ENCODE results near the gene SLC45A1.

Gene SLC45A1

DNA sequence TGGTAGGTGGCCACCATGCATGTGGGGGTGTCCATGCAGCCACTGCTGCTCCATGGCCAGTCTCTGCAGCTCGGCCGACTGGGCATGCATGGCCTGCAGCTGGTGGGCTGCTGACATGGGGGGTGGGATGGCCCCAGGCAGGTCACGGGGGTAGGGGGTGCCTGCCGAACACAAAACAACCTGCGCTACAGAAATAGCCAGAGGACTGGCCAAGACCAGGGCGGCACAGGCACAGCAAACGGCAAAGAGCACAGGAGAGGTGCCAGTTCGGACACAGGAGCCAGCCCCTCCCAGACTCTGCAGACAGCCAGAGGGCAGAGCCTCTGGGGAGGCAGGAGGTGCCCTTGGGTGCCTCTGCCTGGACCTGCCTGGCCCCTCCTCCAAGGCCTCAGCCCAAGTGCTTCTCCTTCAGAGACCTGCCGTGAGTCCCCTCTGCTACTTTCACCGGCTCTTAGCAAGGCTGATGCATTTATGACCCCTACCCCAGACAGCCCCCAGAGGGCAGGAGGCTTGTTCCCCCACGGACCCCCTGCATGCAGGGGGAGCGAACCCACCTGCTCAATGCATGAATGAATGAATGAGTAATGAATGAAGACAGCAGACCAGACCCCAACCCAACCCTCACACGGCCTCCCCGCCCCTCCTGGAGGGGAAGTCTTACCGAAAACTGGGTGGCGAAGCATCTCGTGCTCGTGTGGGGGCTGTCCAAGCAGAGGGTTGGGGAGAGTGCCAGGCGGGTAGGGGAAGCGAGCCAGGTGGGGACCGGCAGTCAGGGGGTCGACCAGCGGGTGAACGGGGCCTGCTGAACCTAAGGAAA, 37.7 kb downstream of the SLC45A1 start:
- ATAC-seq (no peak), DNase-seq (no peak)

DNA sequence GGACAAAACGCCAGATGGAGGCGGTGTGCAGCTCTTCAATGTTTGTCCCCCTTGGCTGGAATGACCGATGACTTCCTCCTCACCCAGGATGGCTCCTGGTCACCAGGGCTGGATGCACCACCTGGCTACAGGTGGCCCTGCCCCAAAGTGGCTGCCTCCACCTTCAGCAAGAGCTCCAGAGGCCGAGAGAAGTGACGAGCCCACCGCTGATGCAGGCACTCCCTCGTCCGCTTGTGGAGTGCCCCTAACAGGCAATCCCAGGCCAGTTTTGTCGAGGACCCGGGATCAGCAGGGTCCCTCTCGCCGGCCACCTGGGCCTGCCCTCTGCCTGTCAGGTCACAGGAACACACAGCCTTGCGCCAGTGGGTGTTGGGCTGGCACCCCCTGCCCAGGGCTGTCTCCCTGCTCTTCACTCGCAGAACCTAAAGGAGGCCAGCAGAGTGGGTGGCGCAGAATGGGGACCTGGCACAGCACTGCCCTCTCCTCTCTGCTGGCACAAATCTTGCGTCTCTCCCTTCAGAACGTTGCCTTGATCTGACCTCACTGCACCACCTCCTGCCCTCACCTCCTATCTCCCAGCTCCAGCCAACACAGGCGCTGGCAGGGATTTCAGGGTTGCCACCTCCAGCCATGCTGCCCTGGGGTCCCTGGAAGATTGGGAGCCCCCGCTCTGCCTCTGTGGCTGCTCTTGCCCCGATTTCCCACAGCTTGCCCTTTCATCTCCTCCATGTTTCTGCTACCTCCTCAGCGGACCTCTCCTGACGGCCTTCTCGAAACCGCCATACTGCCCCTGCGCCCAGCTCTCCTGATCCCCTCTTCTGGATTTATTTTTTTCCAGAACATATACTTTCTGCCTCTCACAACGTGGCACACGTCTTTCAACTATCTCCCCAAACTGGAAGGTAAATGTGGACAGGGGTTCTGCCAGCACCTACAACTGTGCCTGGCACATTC, 38.6 kb downstream of the SLC45A1 start:
- ATAC-seq, result no peak
- no peak for DNase-seq

DNA sequence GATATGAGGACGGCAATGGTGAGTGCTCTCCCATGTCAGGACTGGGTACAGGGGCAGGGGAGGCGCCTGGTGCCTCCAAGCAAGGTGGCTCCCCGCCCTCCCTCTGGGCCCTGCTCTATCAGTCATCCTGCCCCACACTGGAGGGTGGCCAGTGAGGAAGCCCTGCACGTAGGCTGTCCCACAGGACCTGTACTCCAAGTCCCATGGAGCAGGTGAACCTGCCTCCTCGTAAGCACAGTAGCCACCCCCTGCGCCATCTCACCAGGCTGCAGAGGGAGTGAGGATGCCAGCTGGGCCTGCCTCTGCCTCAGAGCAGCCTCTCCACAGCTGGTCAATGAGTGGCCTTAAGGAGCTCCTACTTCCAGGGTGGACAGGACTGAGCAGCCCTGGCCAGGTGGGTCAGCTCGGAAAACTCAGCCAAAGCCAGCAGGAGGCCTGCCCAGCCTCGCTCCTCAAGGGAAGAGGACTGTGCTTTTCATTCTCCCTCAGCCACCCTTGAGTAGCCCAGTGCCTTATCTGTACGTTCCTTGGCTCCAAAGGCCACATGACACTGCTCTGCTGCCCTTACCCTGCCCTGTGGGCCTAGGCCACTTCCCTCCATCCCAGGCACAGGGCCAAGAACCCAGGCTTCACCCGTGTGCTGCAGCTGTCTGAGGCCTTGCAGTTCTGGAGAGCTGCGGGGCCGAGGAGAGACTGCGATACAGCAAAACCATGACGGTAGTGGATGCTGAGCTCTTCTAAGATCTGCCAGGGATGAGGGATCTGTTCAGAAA, 39.6 kb downstream of the SLC45A1 start:
- DNase-seq, result no peak
- ATAC-seq, result no peak

DNA sequence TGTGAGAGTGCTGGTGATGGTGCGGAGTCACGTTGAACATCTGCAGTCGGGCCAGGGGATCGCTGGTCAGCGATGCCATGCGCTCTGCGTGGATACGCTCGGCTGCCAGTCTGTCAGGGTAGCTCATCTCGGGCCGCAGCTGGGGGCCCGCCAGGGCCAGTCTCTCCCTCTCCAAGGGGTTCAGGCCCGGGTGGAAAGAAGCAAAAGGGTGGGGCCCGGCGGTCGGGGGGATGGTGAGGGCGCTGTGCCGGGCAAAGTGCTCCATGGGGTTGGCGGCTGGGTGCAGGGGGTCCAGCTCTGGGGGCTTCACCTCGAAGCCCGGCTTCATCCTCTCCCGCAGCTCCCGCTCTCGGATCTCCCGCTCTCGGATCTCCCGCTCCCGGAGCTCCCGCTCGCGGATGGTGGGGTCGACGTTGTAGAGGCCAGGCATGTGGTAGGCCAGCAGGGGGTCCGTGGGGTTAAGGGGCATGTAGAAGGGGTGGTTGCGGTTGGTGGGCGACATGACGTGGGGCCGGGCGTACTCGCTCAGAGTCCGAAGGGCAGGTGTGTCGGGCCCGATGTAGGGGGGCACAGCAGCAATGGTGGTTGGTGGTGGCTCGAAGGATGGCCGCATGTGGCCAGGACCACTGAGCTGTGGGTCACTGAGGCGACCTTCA, 40.5 kb downstream of the SLC45A1 start:
- ATAC-seq (no peak), DNase-seq (no peak)

DNA sequence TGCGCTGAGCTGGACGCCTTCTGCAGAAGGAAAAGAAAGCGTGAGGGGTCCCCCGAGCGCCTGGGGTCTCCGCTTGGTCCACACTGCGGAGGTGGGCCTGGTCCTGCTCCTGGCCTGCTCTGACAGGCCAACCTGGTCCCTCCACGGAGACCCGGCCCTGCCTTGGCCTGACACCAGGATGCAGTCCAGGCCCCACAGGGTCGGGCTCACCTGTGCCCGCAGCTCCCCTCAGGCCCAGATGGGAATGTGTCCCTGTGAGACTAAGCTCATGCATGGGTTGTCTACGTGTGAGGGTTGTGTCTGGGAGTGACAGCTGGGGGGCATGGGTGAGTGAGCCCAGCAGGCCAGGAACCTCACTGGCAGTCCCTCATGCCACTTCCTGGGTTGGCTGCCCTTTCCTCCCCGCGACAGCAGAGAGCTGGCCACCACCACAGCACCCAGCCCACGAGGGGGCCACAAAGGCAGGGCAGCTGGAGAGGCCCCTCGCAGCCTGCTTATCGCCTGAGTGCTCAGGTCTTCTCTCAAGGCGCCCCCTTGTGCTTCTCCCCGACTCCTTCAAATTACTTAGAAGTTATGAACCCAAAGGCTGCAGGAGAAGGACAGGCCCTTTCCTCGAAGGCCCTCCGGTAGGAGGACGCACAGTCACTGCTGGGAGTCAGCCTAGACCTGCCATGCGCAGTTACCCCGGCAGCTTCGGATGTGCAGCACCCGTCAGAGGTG, 41.1 kb downstream of the SLC45A1 start:
- ATAC-seq, result no peak
- no peak for DNase-seq

DNA sequence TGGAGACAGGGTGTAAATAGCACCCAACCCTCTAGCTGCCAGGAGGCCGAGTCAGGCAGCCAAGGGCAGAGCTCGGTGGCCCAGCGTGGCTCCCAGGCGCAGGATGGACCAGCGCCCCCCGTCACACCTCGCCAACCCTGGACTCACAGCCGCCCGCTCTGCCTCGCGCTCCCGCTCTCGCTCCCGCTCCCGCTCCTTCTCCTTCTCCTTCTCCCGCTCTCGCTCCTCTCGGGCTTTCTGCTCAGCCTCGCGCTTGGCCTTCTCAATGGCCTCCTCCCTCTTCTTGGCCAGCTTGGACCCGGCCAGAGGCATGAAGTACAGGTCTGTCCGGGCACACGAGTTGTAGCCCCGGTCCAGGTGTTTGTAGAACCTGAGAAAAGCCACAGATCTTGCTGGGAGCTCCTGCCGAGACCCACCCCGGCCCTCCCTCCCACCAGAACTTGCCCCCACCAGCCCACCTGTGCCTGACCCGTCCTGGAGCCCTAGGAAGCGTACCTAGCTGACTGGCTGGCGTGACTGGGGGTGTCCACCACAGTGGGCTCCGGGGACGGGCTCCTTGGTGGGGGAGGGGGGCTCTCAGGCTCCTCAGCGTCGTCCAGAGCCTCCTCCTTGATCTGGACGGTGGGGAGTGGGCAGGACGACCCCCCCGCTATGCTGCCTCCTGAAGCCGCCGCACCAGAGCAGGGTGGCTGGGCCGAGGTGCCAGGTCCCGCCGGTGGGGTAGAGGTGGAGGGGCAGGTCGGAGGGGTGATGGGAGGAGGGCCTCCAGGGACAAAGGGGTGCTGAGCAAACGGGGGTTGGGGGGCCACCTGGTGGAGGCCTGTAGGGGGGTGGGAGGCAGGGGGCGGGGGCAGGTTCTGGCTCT, 41.9 kb downstream of the SLC45A1 start:
- DNase-seq (no peak), ATAC-seq (no peak)

DNA sequence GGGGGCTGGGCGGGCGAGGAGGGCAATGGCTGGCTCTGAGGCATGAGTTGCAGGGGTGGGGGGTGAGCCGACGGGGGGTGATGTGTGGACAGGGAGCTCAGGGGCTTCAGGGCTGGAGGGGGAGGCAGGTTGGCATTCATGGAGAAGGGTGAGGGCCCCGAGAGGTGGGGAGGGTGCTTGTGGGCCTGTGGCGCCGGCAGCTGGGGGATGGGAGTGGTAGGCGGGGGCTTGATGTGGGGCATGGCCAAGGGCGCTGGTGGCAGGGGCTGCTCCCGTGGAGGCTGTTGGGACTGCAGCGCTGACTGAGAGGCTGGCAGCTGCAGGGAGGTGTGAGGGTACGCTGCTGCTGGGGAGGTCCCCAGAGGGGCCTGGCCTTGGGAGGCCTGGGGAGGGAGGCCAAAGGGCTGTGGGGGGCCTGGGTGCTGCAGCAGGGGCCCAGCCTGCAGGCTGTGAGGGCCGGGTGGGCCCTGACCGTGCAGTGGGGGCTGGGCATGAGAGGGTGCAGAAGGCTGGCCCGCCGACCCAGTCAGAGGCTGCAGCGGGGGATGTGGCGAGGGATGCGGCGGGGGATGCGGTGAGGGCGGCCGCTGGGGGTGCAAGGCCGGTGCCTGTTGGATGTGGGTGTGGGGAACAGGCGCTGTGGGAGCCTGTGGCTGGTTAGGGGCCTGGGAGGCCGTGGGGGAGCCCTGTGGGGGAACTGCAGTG, 42.7 kb downstream of the SLC45A1 start:
- DNase-seq (no peak), ATAC-seq (no peak)

DNA sequence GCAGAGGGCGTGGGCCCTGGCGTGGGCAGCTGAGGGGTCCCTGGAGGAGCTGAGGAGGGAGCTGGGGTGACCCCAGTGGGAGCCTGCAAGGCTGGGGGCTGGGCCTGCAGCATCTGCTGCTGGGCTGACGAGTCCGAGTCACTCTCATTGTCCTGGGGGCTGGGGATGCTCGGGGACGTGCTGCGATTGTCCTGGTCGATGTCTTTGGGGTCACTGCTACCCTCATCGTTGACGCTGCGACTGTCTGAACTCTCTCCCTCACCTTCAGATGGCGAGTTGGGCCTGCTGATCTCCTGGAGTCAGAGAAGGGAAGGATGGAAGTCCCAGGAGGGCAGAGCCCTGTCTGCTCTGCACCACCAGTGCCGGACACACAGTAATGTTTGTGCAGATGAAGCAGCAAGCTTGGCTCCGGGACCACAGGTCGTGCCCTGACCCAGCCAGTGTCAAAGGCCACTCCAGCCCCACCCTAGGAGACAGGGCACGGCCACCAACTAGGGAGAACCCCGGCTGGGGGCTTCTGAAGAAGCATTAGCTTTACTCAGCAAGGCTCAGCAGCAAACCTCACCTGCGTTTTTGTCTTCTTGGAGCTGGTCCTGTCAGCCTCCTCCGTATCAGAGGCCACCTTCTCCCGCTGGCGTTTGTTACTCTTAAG, 43.4 kb downstream of the SLC45A1 start:
- DNase-seq (no peak), ATAC-seq (no peak)

DNA sequence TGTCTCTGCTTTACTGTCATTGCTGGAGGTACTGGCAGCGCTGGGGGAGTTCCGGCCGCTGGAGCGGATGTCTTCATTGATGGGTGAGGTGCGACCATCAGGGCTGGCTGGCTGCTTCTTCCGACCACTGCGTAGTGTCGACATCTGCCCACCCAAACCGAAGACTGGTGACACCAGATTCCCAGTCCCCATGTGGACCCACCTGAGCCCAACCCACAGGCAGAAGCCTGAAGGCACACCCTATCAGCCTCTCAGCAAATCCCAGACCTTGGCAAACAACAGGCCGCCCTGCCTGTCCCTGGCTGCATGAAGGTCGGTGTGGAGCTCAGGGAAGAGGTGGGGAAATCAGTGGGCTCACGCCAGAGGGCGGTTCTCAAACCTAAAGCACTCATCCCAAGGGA, 44.8 kb downstream of the SLC45A1 start:
- ATAC-seq, result no peak
- DNase-seq, result no peak

DNA sequence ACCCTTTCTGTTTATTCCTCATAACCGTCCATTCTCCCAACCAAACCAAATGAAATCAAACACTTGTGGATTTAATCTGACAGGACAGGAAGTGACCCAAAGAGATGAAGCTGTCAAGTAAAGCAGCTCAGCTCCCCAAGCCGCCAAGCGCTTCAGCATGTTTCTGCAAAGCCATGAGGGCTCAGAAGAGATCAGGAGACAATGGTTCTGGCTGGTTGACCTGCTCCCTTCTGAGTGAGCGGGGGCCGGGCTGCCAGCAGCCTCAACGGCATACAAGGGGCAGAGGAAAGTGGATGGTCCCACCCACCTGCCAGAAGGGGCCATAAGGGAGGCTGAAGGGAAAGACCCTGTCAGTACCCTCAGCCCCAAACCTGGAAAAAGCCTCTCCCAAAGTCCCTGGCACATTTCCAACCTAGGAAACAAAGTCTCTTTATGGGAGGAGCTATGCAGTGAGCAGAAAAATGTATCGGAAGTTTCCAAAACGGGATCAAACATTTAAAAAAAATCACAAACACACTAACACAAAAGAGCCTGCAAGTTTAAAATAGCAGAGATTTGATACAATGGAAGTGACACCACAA, 45.4 kb downstream of the SLC45A1 start:
- ATAC-seq, result no peak
- no peak for DNase-seq

DNA sequence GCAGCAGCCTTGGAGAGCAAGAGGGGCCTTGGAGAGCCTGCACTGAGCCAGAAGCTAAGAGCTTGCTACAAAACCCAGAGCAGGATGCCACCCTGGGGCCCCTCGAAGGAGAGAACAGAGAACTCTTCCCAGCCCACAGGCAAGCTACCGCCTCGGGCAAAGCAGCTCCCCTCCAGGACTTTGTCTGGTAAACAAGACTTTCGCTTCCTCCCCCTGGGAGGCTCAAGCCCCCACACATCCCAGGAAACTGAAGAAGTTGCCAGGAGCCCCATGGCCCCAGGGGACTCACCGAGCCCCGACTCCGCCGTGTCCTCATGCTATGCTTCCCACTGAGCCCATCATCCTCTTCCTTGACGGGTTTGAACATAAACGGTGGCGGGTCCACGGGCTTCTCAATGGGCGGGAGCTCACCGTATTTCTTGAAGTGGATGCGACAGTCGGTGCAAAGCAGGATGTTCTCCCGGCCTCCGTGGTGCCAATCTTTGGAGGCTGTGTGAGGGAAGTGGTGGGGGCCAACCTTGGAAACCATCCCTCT, 45.9 kb downstream of the SLC45A1 start:
- no peak for DNase-seq
- ATAC-seq, result no peak

DNA sequence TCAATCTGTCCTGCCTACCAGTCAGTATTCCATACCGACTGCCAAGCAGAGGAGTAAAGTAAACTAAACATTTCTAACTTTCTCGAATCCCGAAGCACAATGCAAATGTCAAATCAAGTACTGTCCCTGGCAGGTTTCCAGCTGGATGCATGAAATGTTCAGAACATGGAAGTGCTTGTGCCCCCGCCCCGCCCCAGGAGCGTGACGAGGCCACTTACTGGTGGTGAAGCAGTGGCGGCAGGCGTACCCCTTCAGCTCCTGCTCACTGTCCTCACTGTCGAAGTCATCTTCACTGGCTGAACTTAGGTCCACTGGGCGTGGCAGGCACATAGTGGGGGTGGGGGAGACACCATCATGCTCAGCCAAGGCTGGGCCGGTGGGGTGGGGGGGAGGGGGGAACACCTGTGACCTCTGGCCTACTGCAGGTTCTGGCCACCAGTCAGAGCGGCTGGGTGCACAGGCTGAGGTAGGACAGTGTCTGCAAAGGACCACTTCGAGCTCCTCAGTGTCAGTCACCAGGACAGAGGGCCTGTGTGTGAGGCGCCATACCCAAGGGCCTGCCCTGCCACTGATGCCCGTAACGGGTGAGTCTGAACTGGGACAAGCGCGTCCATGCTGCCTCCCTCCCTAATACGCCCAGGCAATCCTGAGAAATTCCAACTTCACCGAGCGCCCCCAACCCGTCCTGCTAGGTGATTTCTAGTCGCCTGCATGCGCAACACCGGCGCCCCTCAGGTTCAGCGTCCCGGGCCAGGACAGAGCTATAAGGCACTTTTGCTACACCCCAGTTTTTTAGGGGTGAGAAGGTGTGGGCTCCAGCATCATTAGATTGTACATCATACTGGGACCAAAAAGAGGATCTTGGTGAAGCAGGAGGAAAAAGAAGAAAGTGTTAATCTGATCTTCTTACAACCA, 46.9 kb downstream of the SLC45A1 start:
- DNase-seq (no peak), ATAC-seq (no peak)

DNA sequence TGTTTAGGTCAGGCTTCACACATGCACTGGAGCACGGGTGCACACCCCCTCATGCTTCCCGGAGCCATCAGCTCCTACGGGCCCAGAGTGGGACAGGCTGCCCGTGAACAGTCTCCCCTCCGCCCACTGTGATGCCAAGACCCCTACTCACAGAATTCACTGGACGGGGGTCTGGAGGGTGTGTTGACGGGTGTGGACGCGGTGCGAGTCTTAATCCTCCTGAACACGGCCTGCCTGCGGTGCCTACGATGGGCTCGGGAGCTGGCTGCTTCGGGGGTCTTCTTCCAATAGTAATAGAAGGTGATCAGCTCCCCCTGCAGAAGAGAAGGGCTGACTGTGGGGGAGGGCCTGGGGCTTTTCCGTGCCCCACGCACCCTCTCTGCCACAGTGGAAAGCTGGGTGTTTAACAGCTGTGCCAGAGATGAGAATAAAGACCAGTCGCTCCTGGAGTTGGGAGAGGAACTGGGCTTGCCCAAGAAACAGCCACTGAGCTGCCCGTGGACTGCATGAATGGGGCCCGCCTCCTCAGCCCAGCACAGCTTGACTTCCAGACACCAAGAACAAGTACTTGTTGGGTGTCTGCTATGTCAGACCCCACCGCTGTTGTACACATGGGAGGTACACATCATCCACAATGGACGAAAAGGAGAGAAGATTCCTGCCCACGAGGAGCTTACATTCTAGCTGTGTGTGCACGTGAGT, 47.9 kb downstream of the SLC45A1 start:
- ATAC-seq (no peak), DNase-seq (no peak)

DNA sequence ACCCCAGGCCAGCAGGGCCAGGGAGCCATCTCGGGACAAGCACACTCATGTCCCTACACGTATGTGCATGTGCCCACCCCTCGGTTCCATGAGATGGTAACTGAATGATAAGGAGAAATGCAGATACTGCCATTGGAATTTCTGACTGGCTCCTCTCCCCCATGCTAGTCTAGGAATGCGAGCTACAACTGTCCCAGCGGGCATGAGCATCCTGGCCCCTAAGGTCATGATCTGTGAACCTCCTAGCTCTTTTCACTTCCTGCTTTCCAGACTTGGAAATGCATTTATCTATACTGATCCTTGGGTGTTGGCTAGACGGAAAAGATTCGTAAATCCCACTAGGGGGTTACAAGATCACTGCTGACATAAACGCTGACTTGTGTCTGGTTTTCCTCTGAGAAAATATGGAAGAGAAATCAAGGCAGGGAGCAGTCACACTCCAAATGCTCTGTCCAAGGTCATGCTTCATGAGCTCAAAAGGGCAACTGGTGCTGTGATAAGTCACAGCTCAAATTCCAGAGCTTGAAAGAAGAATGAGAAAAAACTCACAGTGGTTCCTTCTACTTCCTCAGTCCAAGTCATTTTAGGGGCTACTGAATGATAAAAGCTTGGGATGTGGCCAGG, 49.8 kb downstream of the SLC45A1 start:
- no peak for DNase-seq
- no peak for ATAC-seq

DNA sequence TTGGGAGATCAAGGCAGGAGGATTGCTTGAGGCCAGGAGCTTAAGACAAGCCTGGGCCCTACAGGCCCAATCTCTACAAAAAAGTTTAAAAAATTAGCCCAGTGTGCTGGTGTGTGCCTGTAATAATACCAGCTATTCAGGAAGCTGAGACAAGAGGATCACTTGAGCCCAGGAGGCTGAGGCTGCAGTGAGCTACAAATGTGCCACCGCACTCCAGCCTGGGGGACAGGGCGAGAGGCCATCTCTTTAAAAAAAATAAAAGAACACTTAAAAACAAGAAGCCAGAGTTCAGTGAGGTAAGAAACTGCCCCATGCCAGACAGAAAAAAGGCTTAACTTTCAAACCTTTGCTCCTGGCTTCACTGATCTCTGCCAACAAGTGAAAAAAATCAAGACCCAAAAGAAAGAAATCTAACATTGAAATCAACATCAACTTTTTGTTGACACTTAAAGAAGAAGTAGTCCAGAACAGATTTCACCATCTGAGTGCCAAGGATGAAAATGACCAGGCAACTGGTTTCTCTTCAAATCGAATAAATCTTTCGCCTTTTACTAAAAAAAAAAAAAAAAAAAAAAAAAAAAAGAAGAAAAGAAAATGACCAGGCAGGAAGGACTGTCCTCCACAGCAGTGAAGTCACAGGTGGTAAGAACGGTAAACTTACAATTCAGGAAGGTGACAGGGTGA, 51.2 kb downstream of the SLC45A1 start:
- DNase-seq (no peak), ATAC-seq (no peak)
